C1 segment of cervical spinal cord (tissue), 14 donors: ENCODE data around the gene IL17B.

Experiments
- DNase-seq, 14 donors: peaks; one replicate each; lab custom pipeline; 2025; lab: John Stamatoyannopoulos, UW

The IL17B gene, protein sequence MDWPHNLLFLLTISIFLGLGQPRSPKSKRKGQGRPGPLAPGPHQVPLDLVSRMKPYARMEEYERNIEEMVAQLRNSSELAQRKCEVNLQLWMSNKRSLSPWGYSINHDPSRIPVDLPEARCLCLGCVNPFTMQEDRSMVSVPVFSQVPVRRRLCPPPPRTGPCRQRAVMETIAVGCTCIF

DNA sequence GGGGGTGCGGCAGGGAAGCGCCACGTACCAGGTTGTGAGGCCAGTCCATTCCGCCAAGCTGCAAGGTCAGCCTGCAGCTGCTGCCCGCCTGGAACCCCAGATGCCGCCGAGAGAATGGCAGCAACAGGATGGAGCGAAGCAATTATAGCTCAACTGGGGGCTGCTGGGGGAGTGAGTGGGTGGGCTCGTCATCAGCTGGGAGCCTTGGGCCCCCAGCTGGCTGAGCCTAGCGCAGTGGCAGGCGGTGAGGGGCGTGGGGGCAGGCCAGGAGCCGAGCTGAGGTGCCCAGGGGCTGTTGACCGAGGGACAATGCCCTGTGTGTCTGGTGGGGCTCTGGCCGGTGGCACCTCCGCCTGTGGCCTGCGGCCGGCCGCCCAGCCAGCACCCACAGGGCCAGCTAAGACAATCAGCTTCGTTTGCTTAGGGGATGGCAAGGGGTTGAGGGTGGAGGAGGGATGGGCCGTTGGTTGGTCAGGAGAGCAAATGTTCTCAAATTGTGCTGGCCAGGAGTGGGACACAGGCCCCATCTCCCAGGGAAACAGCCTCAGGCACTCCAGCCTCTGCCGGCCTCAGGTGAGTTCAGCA lies at the start of gene IL17B:
TSS of gene IL17B (minus strand) at position 116 of the 585 bp plus-strand sequence. CDS start at position 49, 67 bp downstream.
- DNase-seq = no peak

DNA sequence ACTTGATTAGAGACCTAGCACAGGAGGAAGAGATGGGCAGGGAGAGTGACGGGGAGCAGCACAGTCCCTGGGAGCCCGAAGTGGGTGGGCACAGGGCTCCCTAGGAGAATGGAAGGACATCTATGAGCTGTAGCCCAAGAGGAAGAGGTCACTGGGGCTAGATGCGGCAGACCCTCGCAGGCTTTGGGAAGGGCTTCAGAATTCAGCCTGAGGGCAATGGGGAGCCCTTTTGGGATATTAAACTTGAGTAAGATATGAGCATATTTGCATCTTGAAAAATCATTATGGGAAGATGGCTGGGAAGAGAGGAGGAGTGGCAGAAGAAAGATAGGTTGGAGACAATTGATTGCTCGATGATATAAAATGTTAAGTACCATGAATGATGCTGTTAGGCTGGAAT lies 48.9 kb upstream of the IL17B start:
- DNase-seq = no peak

DNA sequence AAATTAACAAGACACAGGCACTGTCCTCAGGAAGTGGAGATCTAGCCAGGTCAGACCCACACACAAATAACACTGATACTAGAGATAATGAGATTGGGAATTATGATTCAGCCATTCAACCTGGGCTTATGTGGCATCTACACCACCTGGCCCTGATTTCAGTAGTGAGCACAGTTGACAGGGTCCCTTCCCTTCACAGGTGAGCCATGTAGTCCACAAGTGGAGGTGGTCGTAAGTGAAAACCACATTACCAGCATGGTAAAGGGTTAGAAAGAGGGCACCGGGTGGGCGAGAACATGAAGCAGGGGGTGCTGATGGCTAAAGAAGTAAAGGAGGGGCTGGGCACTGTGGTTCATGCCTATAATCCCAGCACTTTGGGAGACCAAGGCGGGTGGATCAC lies 48.3 kb upstream of the IL17B start:
- DNase-seq = no peak

DNA sequence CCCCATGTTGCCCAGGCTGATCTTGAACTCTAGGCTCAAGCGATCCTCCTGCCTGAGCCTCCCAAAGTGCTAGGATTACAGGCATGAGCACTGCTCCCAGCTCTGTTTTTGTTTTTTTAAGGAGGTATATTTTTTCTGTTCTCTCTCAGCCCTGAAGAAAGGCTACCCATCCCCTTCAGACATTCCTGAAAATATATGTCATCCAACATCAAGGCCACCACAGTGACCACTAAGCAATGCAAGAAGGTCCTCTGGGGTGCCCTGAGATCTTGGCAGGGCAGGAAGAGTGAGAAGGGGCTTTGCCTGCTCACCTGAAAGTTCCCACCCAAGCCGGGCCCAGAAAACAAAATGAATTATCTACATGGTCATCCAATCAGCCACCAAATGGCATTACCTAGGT lies 47.8 kb upstream of the IL17B start:
- no peak for DNase-seq

DNA sequence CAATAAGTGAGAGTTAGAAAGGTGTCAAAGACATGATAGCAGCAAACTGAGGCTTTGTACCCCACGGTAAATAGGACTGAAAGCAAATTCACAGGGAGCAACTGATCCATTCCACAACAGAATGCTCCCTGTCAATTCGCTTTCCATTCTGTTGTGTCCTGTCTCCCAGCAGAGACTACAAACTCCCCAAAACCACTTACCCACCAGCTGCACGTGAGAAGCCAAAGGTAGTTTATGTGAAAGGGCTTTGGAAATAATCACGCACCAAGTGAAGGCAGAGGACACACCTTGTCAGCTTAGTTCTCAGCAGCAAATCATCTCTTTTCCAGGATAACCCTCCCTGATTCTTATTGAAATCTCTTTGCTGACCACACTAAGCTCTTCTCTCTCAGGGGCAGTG lies 46.6 kb upstream of the IL17B start:
- DNase-seq = no peak

DNA sequence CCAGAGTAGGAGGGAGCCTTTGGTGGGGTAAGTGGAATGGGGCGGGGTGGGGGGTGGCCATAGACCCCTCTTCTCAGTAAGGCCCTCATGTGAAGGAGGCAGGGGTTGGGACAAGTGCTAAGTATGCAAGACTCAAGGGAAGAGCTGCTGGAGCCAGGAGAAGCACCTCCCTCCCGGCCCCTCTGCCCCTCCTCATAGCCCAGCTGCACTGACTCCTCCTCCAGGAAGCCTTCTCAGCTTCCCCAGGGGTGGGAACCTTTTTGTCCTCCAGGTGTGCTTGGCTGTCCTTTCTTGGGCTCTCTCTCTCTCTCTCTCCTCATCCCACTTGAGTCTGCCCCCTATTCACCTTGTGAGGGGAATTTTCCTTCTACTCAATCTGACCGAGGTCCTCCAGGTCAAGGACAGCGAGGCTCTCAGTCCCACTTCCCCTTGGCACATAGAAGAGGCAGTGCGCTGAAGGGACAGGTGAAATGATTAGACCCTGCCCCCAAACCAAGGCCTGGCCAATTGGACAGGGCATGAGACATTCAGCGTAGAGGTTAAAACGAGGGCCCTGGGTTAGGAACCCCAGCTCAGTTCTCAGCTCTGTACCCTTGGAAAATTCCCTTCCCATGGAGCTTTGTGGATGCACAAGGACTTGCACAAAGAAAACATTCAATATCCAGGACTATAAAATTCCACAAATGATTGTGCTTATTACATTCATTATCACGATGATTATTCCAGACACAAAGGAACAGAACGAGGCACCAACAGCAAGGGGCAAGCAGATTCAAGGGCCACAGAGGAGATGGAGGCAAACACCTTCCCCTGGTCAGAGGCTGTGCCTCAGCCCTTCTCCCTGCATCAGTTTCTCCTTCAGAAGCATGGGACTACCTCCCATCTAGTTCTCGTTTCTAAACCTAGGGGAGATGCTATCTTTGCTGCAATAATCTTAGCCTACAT lies 45.6 kb upstream of the IL17B start:
- no peak for DNase-seq

DNA sequence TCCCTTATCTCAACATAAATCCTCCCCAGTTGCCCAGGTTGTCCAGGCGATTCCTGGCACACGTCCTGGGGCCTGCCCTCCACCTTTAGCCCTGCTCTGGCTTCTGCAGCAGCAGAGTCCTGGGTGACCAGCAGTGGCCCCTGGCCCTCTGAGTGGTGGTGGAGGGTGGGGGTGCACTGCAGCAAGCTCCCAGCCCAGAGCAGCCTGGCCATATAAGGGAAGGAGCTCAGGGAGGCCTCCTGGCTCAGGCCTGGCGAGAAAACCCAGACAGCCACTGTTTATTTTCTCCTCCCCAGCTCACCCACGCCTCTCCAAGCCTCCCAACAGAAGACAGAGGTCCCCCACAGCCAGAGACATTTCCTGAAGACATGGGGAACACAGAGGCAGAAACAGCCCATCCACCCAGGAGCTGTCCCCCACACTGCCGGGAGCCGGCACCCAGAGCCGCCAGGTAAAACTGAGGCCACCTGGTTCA lies 44.7 kb upstream of the IL17B start:
- no peak for DNase-seq

DNA sequence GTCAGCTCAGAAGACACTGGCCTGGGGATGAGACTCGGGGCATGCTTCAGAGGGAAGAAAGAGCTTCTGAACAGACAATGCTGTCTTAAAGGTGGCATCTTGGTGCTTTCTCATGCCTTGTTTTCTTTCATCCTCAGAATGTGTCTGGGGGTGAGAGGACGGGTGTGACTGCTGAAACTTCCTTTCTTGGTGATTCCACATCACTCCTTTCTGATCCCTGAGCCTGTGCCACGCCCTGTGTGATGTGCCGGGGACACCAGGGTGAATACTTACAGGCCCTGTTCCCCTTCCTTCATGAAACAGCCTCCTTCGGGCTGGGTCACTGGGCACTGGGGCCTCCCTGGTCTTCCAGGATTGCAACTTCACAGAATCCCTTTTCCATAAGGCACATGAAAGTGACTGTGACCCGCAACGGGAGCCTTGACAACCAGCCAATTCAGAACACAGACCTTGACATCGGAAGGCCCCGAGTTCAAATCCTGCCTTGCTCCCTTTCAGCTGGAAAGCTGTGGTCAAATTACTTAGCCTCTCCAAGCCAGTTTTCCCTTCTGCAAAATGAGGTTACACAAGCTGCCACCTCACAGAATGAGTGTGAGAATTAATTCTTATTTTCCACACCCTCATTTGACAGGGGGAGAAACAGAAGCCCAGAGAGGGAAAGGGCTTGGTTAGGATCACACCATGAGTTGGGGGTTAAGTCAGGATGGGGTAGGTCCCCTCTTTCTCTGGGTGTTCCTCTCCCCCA lies 44.1 kb upstream of the IL17B start:
- no peak for DNase-seq

DNA sequence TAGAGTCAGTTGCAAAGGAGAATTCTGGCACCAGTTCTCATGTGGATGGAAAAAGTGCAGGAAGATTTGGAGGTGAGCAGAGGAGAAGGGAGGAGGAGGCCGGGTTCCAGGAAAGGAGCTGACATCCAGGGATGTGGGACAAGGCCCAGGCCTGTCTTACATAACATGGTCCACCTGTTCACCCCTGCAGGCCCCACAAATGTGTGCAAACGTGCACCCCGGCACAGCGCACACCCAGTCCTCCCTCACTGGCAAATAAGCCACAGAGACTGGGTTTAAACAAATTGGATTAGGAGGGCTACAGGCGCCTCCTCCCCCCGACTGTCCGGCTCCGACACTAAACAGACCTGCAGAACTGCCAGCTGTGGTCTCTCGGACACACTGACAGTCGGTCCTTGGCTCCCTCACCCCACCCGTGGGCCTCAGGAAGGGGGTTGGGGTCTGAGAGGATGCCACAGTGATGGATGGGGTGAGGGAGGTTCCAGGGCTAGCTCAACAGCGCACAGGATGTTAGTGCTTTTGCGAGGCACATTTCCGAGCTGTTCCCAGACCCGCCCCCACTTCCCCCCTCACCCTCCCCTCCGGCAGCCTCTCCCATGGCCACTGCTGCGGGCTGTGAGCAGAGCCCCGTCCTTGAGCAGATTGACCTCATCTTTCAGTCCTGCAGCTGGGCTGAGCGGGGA lies 43.4 kb upstream of the IL17B start:
- DNase-seq = no peak

DNA sequence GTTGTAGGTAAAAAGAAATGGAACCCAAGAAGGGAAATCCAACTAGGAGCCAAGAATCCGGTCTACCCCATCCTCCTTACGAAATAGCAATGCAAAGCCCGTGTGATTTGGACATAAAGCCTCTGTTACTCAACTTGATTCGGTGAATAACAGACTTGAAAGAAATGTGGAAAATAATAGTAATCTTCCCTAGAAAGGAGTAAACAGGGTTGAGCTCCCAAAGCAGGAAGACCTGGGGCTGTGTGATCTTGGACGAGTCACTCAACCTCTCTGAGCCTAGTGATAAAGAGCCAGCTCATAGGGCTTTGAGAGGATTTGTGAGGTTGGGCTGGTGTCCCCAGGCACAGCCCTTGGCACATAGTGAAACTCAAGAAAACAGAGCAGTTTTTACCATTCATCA lies 42.7 kb upstream of the IL17B start:
- DNase-seq = no peak

DNA sequence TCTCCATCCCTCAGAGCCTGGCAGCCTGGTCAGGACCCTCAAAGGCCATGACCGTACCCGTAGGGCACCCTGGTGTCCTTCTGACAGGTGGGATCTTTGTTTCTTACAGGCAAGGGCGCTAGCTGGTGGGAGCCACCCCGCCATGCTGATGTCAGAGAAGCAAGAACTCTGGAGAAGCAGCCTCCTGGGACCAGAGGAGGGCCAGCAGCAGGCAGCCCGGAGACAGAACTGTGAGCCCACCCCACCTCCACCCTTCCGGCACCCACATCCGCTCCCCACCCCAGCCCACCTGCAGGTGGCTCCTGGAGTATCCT lies 42.2 kb upstream of the IL17B start:
- DNase-seq = no peak

DNA sequence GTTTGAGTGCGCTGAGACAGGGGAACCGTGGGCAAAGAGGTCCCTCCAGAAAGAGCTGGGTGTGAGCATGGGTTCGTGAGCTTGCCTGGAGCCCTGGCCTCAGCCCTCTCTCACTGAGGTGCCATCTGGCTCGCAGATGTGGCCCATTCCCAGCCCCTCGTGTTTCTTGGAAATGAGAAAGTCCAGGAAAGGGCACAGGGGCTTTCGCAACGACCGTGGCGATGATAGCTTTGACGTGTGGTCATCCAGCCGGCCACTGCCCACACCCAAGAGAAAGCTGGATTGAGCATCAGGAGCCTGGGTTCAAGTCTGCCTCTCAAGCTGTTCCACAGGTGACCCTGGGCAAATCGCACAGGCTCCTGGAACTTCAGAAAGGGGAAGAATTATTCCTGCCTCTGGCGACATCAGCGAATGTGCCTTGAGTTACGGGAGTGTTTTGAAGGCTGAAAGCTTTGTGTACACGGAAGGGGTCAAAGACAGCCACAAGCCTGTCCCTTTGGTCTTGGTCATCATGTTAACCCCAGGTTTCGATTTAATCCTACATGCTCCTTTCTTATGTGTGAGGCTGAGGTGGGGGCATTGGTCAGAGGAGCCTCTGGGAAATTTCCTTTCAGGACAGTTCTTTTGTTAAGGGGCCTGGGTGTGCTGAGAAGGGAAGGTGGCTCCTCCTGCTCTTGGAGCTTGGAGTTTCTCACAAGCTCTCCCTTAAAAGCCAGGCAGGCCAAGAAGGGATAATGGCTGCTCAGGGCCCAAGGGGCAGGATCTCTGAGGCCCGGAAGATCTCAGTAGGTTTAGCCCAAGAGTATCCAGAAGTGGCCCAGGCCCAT lies 41.7 kb upstream of the IL17B start:
- no peak for DNase-seq

DNA sequence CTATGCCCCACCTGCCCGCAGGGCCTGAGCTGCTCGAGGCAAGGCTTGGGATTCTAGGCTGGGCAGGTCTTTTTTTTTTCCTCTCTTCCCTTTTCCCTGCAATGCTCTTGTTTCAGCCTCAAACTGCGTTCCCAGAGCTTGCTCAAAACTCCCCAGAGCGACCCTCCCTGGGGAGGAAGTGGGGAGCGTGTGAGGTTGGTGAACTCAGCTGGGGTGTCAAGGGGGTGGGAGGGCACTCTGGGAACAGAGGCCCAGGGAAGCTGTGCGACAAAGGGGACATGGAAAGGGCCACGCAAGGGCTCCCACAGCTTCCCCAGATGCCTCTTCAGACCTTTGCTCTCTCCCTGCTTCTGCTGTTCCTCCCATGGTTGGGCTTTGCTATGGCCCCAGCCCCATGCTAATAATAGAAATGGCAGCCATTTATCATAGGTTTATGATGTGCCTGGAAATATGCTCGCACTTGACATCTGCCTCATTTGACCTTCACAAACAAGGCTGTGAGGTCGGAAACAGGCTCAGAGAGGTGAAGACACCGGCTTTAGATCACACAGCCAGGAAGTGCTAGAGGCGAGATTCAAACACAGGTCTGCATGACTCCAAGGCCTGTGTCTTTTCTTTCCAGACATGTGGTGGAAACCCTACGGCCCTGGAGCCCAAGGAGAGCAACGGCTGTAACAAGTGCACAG lies 40.9 kb upstream of the IL17B start:
- no peak for DNase-seq

DNA sequence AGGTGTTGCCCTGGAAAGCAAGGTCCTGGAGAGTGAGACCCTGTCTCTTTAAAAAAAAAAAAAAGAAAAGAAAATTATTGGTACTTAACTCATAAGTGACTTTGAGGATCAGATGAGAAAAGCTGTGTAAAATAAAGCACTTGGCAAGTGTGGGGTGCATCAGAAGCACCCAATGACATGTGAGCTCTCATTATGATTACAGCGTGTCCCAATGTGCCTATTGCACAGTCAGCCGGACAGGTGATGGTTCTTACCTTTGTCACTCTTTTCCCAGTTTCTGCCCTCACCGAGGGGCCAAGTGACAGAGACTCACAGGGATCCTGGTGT lies 40.4 kb upstream of the IL17B start:
- no peak for DNase-seq

DNA sequence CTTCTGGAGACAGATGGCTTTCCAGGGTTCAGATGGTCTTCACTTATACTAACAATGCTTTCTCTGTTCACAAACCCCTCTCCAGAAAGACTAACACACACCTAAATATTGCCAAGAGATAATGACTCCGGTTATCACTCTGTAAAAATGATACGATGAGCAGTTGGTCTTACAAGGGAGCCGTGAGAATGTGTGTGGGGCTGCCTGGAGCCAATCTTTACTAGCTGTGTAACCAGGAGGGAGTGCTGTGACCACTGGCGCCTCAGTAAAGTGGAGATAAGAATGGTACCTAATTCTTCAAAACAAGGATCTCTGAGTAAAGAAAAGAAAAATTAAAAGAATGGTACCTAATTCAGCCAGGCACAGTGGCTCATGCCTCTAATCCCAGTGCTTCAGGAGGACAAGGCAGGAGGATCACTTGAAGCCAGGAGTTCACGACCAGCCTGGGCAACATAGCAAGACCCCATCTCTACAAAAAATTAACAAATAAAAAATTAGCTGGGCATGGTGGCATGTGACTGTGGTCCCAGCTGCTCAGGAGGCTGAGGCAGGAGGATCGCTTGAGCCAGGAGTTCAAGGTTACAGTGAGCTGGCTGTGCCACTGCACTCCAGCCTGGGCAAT lies 39.9 kb upstream of the IL17B start:
- no peak for DNase-seq

DNA sequence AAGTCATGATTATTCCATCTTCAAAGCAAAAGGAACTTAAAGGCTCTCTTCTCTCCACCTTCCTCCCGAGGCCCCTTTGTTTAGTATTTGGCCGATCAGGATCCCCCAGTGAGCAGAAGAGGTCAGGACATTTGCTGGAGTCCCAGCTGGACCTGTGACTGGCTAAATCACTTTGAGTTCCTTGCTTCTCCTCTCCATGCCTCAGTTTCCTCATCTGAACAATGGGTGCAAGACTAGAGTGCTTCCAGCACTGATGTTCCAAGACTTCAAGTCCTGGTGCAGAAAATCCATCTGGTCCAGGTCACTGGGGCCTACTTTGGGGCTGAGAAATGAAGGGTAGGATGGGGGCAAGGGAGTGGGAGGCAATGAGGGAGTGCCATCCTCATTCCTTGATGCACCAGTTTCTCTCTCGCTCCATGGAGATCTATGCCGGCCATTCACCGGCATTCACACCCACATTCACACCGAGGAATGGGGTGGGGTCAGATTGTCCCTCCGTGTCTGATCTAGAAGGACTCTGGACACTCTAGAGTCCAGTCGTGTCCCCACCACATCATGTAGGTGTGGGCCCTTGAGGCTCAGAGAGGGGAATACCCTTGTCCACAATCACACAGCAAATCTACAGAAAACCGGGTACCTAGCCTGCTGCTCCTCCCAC lies 38.7 kb upstream of the IL17B start:
- no peak for DNase-seq

DNA sequence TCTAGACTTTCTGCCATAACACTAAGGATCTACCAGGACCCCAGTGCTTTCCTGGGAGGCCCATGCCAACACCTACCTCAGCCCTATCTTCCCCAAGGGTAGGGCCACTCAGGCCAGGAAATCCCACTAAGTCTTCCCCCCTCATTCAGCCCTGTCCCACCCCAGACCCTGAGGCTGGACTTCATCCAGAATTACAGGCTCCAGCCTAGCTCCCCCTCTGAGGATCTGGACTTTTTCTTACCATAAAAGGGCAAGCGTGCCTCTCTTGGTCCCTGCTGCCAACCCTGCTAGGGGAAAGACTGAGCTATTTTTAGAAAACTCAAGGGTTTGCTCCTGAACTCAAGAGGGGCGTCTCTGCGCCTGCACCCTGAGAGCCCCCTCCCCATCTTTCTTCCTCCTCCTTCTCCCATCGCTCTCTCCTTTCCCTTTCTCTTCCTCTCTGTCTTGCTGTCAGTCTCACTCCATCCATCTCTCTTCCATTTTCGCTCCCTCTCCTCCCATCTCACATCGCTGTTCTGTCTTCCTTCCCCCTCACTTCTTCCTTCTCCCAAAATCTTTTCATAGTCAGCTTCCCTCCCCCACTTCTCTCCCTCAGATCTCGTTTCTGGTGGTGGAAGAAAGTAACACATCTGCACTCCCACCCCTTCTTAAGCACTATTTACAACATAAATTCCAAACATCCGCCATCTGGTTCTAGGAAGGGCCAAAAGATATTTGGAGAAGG lies 38.1 kb upstream of the IL17B start:
- no peak for DNase-seq
